Natural killer cell treated with Interleukin-12 subunit alpha and Interleukin-12 subunit beta and Interleukin-15 and Interleukin-18, amount 100 ng/mL, for 72 hours (primary cell): Measurements from ENCODE around the gene FAM161A. TPM values are rescaled to one million over a fixed set of nuclear protein-coding genes. Genes with fewer than 3 reads are reported as not detected.

Experiments used
- ATAC-seq, 2 donors: fragments of 150-1000 bp; cut with Tn5 transposase in 1 of 2; sonication (Bioruptor Pico), chemical (Tn5 transposase) in 1 of 2; 2 replicates each; pipeline ENCODE4 v1.10.0; 2021
- DNase-seq: peaks from one replicate; pipeline ENCODE4 v3.0.0; 2022; ENCODE audit warnings: low spot score
- H3K27ac Mint-ChIP-seq, 2 donors: 1 replicate in 1 of 2; 2 replicates in 1 of 2; pipeline ENCODE4 v1.8.0; 2022; ENCODE audit warnings: mixed read lengths in 2 of 2, mild to moderate bottlenecking in 1 of 2, moderate library complexity in 1 of 2
- H3K27me3 Mint-ChIP-seq, 2 donors: 1 replicate in 1 of 2; 2 replicates in 1 of 2; pipeline ENCODE4 v1.8.0; 2022; ENCODE audit warnings: mixed read lengths in 2 of 2
- H3K36me3 Mint-ChIP-seq: one replicate; pipeline ENCODE4 v1.8.0; 2022; ENCODE audit warnings: mixed read lengths
- H3K4me1 Mint-ChIP-seq, 2 donors: 1 replicate in 1 of 2; 2 replicates in 1 of 2; pipeline ENCODE4 v1.8.0; 2022; ENCODE audit warnings: low read depth in 2 of 2, mixed read lengths in 2 of 2, mild to moderate bottlenecking in 1 of 2
- H3K4me3 Mint-ChIP-seq: one replicate; pipeline ENCODE4 v1.8.0; 2022; ENCODE audit warnings: mixed read lengths
- H3K9me3 Mint-ChIP-seq: 2 replicates; pipeline ENCODE4 v1.8.0; 2022; ENCODE audit warnings: mixed read lengths
- total RNA-seq, 2 donors: library from RNA; stranded (reverse); gene quantifications; one replicate each; pipeline ENCODE4 v1.2.3, GENCODE V29; 2022

FAM161A gene
- total RNA-seq, 2 donors from 2014 or later = 2.2 to 6.6 TPM

- Mint-ChIP-seq H3K27me3 (peaks cover 13 to 22% of the 10 kb centered on the region in 2 donors), H3K4me3 (no peak overlapping the region), H3K27ac (no peak overlapping the region), H3K4me1 (no peaks in the 10 kb centered on the region), H3K36me3 (no peaks in the 10 kb centered on the region), H3K9me3 (no peaks in the 10 kb centered on the region)
- DNase-seq (no peak), ATAC-seq (no peak)
These were observed 65.8 kb downstream of the FAM161A start for GRCh38 chr2:61787941-61788563.

- DNase-seq (no peak), ATAC-seq (no peak)
- Mint-ChIP-seq H3K27me3 (peaks cover 15 to 30% of the 10 kb centered on the region in 2 donors), H3K27ac (no peak overlapping the region), H3K4me1 (no peaks in the 10 kb centered on the region), H3K9me3 (no peaks in the 10 kb centered on the region), H3K4me3 (no peak overlapping the region), H3K36me3 (no peaks in the 10 kb centered on the region)
These were observed 67.0 kb downstream of the FAM161A start for GRCh38 chr2:61786876-61787275.

- DNase-seq (no peak), ATAC-seq (no peak)
- H3K4me3 Mint-ChIP-seq = no peak overlapping the region
- peaks cover 4% of the 10 kb centered on the region for H3K36me3 Mint-ChIP-seq
- H3K4me1 Mint-ChIP-seq = no peaks in the 10 kb centered on the region
- H3K27ac Mint-ChIP-seq = no peak overlapping the region
- H3K27me3 Mint-ChIP-seq = peaks cover 25 to 40% of the 10 kb centered on the region in 2 donors
- H3K9me3 Mint-ChIP-seq = peaks cover 1% of the 10 kb centered on the region
These were observed 68.3 kb downstream of the FAM161A start for GRCh38 chr2:61785583-61785982.

- no peak overlapping the region for H3K27ac Mint-ChIP-seq
- peaks cover 7% of the 10 kb centered on the region for H3K36me3 Mint-ChIP-seq
- no peak for DNase-seq
- no peak overlapping the region for H3K4me3 Mint-ChIP-seq
- no peaks in the 10 kb centered on the region for H3K4me1 Mint-ChIP-seq
- H3K9me3 Mint-ChIP-seq = peaks cover 3% of the 10 kb centered on the region
- H3K27me3 Mint-ChIP-seq = peaks cover 28 to 43% of the 10 kb centered on the region in 2 donors
- ATAC-seq = no peak
These were observed 69.2 kb downstream of the FAM161A start for GRCh38 chr2:61784643-61785042.

- H3K36me3 Mint-ChIP-seq = peaks cover 7% of the 10 kb centered on the region
- DNase-seq (no peak), ATAC-seq (no peak)
- H3K27ac Mint-ChIP-seq = no peak overlapping the region
- H3K9me3 Mint-ChIP-seq = peaks cover 3% of the 10 kb centered on the region
- H3K4me3 Mint-ChIP-seq = no peak overlapping the region
- H3K27me3 Mint-ChIP-seq = peaks cover 21% of the 10 kb centered on the region in 2 donors
- no peaks in the 10 kb centered on the region for H3K4me1 Mint-ChIP-seq
These were observed 77.8 kb downstream of the FAM161A start for GRCh38 chr2:61775956-61776570.

Other genes starting within 250 kb of the FAM161A start
- 100 to 1,000 TPM; 207 to 291 TPM for gene CCT4, start 34.6 kb upstream of the FAM161A start, total RNA-seq
- gene COMMD1, start 51.6 kb upstream of the FAM161A start, total RNA-seq = 10 to 100 TPM; 34.4 to 44.4 TPM